ENCODE measurements around the gene NUB1.

Gene NUB1

DNA sequence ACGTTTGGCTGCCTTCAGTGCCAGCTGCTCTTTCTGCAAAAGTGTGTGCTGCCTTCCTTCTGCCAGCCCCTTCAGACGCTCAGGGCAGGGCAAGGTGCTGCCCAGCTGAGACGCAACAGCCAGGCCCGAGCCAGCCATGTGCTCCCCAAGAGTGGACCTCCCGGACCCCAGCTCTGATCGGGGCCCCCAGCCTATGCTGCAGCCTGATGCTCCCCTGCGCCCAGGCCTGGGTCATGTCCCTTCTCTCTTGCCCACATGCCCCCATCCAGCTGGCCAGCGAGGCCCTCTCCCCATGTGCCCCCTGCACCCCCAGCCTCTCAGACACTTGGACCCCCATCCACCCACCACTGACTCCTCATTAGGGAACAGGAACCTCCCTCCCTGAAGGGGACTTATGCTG, 50.4 kb downstream of the NUB1 start:
- no peak for DNase-seq

DNA sequence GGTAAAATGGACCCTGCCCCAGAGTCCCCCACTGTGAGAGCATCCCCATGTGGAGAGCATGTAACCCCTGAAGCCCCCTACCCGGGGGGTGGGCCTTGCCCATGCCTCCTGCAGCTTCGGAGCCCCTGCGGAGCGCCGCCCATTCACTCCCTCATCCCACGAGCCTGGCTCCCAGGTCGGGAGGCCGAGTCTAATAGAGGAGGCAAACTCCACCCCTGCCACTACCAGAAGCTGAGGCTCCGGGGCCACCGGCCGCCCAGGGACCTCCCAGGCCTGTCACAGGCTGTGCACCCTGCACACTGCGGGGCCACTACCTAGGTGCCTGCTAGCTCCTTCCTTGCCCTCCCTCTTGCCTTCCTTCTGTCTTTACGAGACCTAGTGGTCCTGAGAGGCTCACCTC, 50.8 kb downstream of the NUB1 start:
- no peak for DNase-seq

DNA sequence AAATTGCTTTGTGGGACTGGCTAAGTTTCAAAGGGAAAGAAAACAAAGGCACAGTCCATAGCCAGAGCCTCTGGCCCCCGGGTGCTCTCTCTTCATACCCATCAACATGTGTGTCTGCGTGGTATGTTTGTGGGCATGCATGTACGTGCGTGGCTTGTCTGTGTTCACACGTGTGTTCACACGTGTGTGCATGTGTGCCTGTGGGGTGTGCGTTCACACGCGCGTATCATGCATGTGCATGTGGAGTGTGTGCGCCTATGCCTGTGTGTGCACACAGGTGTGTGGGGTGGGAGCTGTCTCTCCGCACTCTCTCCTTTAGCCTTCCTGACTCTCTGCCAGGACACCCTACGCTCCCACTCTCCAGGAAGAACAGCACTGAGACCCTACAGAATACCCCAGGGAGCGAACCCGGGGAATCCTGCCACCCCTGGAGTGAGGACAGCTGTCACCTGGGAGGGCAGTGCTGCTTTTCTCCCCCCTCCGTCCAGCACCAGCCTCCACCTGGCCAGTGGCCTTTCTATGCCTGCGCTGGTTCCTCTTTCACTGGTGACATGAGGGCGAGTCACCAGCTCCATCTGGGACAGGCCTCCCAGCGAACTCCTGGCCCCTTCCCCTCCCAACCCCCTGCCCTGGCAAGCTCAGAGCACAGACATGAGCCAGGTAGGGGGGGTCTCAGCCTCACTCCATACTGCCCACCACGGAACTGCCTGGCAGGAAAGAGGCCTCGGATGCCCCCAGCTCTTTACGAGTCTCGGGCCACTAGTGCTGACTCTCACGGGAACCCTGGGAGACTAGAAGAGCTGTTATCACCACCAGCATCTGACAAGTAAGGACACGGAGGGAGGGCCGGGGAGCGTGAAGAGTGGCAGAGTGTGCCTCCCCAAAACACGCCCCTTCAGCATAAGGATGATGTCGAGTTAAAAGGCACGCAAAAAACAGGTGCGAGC, 51.7 kb downstream of the NUB1 start:
- DNase-seq: no peak

DNA sequence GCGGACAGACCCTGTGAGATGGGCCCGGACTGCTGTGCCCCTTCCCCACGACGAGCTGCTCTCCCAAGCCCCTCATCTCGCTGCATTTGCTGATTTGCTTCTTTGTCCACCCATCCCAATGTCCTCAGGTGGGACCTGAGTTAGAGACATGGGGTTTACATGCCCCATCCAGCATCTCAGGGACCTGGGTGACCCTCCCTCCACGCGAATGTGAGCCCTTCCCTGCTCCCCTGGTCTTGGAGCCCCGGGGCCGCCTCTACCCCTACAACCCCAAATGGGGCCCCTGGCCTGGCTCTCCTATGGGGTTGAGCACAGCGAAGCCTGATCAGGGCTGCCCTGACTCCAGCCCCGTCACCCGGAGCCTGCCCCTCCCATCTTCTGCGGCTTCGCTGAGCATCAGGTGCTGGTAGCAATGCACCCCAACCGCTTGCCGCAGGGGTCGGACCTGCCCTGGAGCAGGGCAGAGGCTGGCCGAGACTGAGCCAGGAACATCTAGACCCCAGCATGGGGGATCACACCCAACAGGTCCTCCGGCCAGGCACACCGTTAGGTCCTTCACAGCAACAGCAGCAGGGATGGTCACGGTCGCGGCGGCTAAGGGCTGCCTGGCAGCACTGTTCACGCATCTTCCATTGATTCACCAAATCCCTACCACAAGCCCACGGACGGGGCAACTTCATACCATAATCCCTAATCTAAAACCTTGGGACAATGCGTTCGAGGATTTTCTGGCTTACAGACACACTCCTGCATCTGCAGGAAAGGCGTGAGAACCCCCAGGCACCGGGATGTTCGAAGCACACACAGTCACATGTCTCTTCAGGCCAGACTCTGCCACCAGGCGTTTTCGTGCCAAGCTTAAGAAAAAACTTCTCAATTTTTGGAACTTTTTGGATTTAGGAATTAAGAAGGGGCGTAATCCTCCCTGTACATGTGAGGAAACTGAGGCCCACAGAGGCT, 52.7 kb downstream of the NUB1 start:
- DNase-seq: no peak

DNA sequence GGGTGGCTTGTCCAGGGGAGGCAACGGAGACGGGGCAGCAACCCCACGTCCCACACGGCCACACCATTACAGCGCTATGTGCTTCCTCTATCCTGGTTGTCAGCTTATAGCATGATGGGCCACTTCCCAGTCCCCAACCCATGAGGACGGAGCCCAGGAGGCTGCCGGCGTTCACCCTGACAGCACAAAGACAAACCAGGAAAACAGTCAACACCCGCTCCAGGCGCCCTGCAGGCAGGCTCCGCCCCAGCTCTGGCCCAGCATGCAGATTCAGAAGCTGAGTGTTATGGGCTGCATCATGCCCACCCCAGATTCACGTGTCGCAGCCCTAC, 53.4 kb downstream of the NUB1 start:
- no peak for DNase-seq

DNA sequence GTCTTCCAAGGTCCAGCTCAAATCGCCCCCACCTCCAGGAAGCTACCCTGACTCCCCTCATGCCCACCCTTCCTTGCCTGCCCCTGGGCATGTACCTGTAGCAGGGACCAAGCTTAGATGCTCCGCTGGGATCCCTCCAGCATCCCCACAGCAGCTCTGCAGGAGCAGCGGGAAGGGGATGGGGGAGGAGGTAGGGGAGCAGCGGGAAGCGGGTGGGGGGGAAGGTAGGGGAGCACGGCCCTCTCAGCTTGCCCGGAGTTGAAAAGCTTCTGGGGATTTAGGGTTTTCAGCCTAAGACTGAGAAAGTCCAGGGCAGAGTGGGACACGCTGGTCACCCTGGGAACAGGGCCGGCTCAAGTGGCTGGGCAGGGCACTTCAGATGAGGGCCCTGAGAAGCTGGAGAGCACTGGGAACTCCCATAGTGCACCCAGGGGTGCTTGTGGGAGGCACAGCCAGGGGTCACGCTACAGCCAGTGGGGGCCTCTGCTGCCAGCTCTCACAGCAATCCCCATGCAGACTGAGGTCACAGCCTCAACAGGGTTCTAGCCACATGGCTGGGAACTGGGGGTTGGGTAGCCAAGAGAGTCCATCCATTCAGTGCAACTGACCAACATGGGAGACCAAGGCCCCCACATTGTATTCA, 54.8 kb downstream of the NUB1 start:
- DNase-seq: no peak

DNA sequence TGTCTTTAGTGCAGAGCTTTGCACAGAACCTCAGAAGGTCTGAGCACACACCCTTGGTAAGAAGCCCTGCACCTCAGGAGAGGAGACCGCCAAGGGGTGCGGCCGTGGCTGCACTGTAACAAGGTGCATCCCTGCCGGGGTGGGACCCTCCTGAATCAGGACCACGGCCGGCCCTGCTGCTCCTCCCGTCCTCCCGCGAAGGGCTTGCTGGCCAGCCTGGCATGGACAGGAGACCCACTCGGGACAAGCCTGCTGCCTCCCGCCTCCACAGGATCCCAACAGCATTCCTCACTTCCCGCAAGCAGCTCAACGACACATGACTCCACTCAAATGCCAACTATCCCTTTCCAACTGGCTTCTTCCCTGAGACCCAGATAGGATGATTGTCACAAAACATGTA, 55.4 kb downstream of the NUB1 start:
- DNase-seq: no peak

DNA sequence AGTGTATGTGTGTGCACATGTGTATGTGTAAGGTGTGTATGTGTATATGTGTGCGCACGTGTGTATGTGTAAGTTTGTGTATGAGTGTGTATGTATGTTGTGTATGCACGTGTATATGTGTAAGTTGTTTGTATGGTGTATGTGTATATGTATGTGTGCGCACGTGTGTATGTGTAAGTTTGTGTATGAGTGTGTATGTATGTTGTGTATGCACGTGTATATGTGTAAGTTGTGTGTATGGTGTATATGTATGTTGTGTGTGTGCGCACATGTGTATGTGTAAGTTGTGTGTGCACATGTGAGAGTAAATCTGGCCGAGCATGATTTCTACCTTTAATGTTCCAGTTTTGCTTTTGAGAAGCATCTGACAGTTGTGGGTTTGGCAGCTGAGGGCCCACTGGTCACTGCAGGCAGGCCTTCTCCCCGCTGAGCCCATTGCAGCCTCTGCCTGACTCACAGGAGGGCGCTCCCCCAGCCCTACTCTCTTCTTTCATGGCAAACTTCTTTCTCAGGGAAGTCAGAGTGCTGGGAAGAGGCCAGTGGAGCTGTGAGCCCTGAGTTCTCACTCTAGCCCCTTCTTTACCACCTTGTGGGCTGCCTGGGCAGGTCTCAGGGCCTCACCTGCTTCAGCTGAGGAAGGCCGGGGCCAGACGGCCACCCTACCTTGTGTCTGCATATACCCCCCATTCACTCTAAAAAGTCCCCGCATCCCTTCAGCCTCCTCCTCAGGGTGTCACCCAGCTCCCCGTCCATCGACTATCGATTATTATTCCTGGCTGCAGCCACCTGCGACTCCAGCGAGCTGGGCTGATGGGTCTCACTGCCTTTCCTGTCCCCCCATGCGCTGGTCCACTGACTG, 57.1 kb downstream of the NUB1 start:
- DNase-seq: no peak

DNA sequence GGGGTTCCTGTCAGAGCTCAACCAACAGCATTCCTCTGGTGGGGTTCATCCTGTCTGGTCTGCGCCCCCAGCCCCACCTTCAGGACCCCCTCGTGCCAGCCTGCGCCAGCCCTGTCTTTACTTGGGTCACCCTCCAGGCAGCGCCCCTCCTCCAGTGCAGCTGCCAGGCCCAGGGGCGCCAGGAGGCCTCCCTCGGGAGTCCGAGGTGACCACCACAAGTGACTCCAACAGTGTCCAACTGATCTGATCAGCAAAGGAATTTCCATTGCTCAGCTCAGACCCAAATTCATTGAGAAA, 57.6 kb downstream of the NUB1 start:
- no peak for DNase-seq

DNA sequence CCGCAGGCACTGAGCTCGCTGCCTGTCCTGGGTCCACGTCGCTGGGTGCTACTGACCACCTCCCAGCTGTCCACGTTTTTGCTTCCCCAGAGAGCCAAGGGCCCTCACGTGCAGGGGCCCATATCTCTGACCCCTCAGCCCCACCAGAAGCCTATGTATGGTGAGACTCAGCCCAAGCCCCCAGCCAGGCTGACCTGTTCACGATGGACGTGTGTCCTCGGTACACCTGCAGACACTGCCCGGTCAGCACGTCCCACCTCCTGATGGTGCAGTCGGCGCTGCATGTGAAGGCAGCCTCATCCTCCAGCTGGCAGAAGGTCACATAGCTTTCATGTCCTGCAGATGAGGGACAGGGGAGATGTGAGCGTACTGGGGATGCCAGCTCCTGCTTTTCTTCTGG, 58.3 kb downstream of the NUB1 start:
- DNase-seq: no peak

DNA sequence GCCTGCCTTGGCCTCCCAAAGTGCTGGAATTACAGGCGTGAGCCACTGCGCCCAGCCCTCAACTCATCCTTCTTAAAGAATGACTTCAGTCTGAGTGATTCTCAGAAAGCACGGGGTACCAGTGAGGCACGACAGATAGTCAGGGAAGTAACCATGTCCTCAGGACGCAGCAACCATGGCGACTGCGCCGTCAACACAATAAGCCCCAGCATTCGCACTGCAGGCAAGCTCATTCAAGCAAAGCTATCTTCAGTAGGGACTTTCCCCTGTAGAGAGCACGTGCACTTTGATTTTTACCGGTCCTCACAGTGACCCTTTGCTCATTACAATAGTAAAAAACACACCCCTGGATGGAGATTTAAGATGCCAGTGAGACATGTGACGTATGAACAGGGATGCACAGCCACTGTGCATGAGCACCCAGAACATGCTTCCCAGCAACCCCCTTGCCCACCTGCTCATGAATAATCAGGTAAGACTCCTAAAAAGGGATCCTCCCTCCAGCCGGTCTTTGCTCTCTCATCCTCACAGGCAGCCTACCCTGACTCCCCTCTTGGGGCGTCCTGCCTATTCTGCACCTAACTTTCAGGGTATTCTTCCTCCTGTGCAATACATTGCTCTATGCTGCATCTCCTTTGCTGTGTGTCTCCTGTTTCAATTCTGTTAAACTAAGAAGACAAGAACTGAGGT, 59.2 kb downstream of the NUB1 start:
- no peak for DNase-seq

DNA sequence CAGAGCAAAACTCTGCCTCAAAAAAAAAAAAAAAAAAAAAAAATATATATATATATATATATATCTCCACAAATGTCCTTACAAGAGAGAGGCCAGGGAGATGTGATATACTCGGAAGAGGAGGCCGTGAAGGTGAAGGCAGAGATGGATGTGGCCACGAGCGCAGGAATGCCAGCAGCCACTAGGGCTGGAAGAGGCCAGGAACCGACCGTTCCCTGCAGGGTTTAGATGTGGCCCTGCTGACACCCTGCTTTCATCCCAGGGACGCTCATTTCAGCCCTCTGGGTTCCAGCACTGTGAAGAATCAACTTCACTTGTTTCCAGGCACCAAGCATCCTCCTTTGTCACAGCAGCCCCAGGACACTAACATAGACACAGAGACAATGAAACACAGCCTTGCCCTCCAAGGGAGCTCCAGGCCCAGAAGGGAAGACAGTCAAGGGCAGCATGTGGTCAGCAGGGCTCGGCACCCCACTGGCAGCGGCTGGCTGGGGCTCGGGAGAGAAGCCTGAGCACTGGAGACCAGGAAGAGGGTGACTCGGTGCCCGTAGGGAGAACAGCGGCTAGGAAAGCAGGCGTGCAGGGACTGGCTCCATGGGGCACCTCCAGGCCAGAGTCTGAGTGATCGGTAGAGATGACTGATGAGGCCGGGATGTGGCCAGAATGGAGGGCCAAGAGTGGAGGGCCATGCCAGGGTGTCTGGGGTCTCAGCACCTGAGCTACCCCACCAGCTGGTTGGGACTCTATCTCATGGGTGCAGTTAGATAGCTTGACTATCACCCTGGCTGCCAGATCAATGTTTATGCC, 60.6 kb downstream of the NUB1 start:
- no peak for DNase-seq

DNA sequence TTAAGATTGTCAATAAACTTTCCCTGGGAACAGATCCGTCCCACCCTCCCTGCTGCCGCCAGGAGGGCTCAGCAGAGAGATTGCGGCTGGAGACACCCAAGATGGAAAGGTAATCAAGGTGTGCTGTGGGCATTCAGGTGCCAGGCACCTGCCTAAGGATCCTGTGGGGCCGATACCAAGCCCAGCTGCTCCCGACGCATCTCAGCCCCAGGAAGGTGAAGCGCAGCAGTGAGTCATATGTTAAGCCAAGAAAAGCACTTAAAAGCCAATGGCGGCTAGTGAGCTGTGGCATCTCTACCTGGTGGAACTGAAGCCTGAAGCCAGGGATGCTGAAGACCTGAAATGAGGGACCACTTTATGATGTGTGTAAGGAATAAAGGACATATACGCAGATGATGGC, 62.2 kb downstream of the NUB1 start:
- DNase-seq: no peak

DNA sequence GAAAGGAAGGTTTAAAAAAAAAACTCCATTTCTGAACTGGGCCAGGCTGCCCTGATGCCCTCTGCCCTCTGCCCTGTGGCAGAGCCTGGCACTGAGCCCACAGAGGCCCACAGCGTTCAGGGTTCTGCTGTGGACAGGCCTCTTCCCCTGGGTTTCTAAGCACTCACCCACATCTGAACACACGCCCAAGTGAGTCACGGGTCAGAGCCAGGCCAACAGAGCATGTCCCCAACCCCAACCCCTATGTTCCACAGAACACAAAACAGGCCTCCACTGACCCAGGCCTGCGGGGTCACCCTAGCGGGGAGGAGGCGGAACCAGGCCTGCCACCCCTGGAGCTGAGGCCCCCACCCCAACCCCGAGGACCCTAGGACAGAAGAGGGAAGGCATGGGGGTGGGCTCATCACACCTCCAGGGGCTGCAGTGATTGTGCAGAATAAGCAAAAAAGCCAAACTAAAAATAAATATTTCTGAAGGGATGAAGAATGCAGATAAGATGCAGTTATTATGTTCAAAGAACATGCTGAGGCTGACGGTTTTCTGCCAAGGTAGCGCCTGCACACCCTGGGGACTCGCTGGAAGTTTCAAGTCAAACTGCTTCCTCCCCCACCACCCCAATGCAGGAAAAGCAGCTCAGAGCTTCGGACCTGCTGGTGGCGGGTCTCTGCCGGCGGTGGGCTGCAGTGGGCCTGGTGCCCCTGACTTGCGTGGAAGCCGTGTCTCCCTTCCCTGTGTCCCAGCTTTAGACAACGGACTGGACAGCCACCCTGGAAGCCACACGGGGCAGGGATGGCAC, 62.8 kb downstream of the NUB1 start:
- DNase-seq: no peak

DNA sequence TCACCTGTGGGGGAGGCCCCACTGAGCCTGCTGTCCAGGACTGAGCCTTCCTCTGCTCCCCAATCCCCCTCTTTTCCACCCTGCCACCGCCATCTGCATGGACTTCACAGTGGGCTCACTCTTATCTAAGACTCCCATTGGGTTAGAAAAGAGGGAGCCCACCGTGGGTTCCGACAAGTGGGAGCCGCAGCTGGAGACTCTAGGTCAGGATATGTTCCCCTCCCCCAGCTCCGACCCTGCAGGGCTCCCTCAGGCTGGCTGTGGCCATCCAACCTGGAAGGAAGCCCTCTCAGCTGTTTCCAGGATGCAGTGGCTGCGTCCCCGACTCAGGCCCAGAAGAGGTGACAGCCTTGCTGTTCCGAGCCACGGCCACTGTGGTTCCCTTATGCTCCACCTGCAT, 63.4 kb downstream of the NUB1 start:
- no peak for DNase-seq

DNA sequence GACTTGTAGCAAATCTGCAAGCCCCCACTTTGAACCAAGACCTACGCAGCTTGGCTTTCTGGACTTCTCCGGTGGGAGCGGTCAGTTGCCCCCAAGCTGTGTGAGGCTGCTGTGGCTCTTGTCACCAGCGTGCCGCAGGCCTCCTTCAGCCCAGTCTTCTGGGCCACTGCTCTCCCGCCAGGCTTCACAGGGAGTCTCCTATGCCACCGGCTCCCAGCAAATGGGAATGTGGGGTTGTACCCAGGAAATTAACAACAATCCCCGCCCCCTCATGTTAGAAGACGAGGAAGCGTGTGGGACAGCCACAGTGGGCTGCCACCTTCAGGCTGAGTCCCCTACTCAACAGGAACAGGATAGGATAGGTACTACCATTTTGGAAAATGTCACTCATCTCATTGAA, 64.0 kb downstream of the NUB1 start:
- DNase-seq: no peak

DNA sequence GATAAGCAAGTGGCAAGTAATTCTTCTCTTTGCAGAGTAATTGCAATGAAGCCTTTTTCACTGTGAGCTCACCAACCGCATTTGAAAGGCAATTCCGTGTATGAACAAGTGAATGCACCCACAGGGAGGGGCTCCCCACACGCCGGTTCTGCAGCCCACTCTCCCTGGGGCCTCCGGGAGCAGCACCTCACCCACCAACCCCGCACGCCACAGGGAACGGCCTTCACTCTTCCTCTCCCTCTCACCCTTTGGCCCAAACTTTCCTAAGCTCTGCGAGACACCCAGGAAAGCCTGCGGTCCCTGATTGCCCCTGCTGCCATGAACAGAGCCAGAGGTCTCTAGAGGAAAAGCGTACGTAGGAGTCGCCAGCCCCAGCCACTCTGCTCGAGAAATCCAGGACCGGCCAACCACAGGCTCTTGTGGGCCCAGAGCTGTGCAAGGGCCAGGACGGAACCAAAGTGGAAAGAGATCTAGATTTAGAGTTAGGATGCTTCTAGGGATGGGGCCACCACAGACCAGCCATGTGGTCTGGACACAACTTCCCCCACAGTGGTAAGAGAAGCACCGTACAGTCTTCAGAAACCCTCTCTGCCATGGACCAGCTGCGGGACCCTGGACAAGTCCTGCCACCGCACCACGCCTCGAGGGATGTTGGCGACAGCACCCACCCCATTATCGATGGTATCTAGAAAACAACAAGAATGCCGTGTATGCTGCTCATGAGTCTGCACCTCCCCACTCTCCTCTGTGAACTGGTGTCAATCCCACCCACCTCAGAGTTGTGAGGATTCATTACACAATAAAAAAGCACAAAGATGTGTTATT, 64.7 kb downstream of the NUB1 start:
- DNase-seq: no peak

DNA sequence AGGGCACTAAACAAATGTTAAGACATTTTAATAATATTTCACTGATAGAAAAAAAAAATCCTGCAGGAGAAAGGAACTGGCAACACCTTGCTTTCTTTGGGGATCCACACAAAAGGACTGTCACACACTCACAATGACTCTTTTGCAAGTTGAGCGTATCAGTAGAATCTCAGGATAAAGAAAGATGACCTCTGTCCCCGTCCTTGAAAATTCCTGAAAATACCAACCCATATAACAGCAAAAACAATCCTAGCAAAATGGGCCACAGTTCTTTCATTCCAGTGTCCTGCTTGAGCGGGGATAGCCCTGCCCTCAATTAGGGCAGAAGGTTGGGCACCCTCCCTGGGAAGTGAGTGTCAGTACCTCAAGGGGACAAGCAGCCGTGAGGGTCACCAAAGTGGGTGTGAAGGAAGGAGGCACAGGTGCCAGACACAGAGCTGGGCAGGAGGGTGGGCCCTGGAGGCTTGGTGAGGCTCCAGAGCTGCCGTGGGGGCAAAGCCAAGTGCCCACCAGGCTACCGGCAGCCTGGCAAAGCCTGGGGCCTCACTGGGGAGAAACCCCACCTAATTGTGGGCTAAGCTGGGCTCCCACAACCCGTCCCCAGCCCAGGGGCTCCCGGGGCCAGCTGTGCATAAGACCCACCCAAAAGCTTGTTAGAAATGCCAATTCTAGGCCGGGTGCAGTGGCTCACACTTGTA, 65.4 kb downstream of the NUB1 start:
- DNase-seq: no peak

DNA sequence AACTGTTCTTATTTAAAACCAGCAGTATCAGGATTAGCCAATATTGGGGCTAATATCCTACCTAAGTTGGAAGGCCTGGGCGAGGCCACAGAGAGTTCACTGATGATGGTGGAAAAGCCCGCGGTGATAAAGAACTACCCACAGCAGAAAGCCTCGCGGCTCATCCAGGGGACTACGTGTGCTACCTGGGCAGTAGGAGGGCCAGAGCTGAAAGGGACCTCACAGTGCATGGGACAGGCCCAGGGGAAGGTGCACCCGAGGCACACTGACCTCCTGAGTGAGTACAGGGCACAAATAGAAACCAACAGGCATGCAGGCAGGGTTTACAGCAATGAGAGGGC, 66.9 kb downstream of the NUB1 start:
- no peak for DNase-seq

Data from SHP77 (cell line).